B cell (primary cell): Measurements from ENCODE around the gene TMPRSS9.

ENCODE experiments used
- CTCF ChIP-seq: fragments of 200-600 bp; IDR thresholded peaks from one replicate; pipeline ENCODE4 v1.8.0; 2022; ENCODE audit warnings: antibody characterized with exemption, mild to moderate bottlenecking
- EZH2 ChIP-seq: IDR thresholded peaks from 2 replicates; pipeline ENCODE4 v1.6.1; 2012; ENCODE audit warnings: borderline replicate concordance, low read depth, mild to moderate bottlenecking, moderate library complexity, low read length; ENCODE audit not compliant: insufficient read depth, poor library complexity, severe bottlenecking

- TF ChIP-seq CTCF = no peak
- TF ChIP-seq EZH2 = no peak
Observed at GRCh38 chr19:2411709-2412108, 51.6 kb downstream of the TMPRSS9 start.
